DND-41 (cell line): ENCODE results near the gene SCN3B.

Source experiments
- ATAC-seq: fragments of 200-7000 bp; cut with Tn5 transposase; 3 replicates; pipeline ENCODE4 v1.9.1; 2021; ENCODE audit warnings: low read depth; ENCODE audit not compliant: insufficient read depth
- DNase-seq: peaks from one replicate; pipeline ENCODE4 v3.0.0-alpha.2; 2020
- H2AFZ ChIP-seq: 2 replicates; pipeline ENCODE4 v1.6.0; 2012; ENCODE audit warnings: low read depth, low read length
- H3K27ac ChIP-seq: 2 replicates; pipeline ENCODE4 v1.5.1; 2012; ENCODE audit warnings: low read length, inconsistent platforms
- H3K27me3 ChIP-seq: fragments of 200-600 bp; sonication (generic); 2 replicates; pipeline ENCODE4 v1.6.0; 2012; ENCODE audit warnings: low read length, mild to moderate bottlenecking, inconsistent platforms; ENCODE audit not compliant: insufficient read depth, poor library complexity
- H3K36me3 ChIP-seq: 2 replicates; pipeline ENCODE4 v1.5.1; 2012; ENCODE audit warnings: low read length, inconsistent platforms; ENCODE audit not compliant: insufficient read depth
- H3K4me1 ChIP-seq: 2 replicates; pipeline ENCODE4 v1.5.1; 2012; ENCODE audit warnings: mild to moderate bottlenecking, low read length; ENCODE audit not compliant: insufficient read depth
- H3K4me2 ChIP-seq: 2 replicates; pipeline ENCODE4 v1.6.0; 2012; ENCODE audit warnings: mild to moderate bottlenecking, moderate library complexity, low read length, inconsistent platforms; ENCODE audit not compliant: insufficient read depth
- H3K4me3 ChIP-seq, 2 experiments: fragments of 200-600 bp in 1 of 2; shearing (Covaris generic) in 1 of 2; 2 replicates each; pipeline ENCODE4 v1.5.1; 2012 to 2016; ENCODE audit warnings: inconsistent platforms in 2 of 2, low read length in 2 of 2, mild to moderate bottlenecking in 2 of 2, low read depth in 1 of 2, moderate library complexity in 1 of 2
- H3K79me2 ChIP-seq: 2 replicates; pipeline ENCODE4 v1.6.0; 2012; ENCODE audit warnings: low read length, inconsistent platforms; ENCODE audit not compliant: insufficient read depth
- H3K9ac ChIP-seq: 2 replicates; pipeline ENCODE4 v1.6.0; 2012; ENCODE audit warnings: low read depth, mild to moderate bottlenecking, inconsistent platforms, low read length, moderate library complexity
- H3K9me3 ChIP-seq: 2 replicates; pipeline ENCODE4 v1.5.1; 2012; ENCODE audit warnings: low read length, moderate library complexity, mild to moderate bottlenecking, inconsistent platforms; ENCODE audit not compliant: insufficient read depth, severe bottlenecking
- H4K20me1 ChIP-seq: 2 replicates; pipeline ENCODE4 v1.6.0; 2012; ENCODE audit warnings: low read length; ENCODE audit not compliant: insufficient read depth
- EZH2 ChIP-seq: IDR thresholded peaks from 3 replicates; pipeline ENCODE4 v1.6.1; 2012; ENCODE audit warnings: borderline replicate concordance, low read depth, mild to moderate bottlenecking, moderate library complexity, low read length, inconsistent platforms; ENCODE audit not compliant: severe bottlenecking
- TF ChIP-seq, protein P1 (sequence below): IDR thresholded peaks from 2 replicates; pipeline ENCODE4 v1.5.1; 2012; ENCODE audit warnings: borderline replicate concordance, low read length, moderate library complexity, mild to moderate bottlenecking; ENCODE audit not compliant: poor library complexity, severe bottlenecking; ENCODE audit errors: extremely low read depth

Gene SCN3B

GRCh38 chr11:123584186-123584585, 70.2 kb downstream of the SCN3B start:
- DNase-seq (no peak), ATAC-seq (no peak)
- H3K9me3 ChIP-seq: no peaks in the 10 kb centered on the region
- H3K79me2 ChIP-seq: no peaks in the 10 kb centered on the region
- no peak overlapping the region for H3K4me2 ChIP-seq
- H3K4me1 ChIP-seq: no peaks in the 10 kb centered on the region
- 0 out of 2 replicates have a peak, but pooled peaks cover 4% of the 10 kb centered on the region for H3K36me3 ChIP-seq
- H4K20me1 ChIP-seq: peaks cover 5% of the 10 kb centered on the region
- TF ChIP-seq, protein P1, sequence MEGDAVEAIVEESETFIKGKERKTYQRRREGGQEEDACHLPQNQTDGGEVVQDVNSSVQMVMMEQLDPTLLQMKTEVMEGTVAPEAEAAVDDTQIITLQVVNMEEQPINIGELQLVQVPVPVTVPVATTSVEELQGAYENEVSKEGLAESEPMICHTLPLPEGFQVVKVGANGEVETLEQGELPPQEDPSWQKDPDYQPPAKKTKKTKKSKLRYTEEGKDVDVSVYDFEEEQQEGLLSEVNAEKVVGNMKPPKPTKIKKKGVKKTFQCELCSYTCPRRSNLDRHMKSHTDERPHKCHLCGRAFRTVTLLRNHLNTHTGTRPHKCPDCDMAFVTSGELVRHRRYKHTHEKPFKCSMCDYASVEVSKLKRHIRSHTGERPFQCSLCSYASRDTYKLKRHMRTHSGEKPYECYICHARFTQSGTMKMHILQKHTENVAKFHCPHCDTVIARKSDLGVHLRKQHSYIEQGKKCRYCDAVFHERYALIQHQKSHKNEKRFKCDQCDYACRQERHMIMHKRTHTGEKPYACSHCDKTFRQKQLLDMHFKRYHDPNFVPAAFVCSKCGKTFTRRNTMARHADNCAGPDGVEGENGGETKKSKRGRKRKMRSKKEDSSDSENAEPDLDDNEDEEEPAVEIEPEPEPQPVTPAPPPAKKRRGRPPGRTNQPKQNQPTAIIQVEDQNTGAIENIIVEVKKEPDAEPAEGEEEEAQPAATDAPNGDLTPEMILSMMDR: no peak
- TF ChIP-seq EZH2: no peak
- H3K27me3 ChIP-seq: no peaks in the 10 kb centered on the region
- H2AFZ ChIP-seq: no peak overlapping the region
- no peak overlapping the region for H3K9ac ChIP-seq
- no peak overlapping the region for H3K27ac ChIP-seq
- no peak overlapping the region for H3K4me3 ChIP-seq

- Histone ChIP-seq H3K9ac (no peak overlapping the region), H3K9me3 (no peaks in the 10 kb centered on the region), H4K20me1 (peaks cover 5% of the 10 kb centered on the region), H3K79me2 (no peaks in the 10 kb centered on the region), H3K27ac (no peak overlapping the region), H3K27me3 (no peaks in the 10 kb centered on the region), H3K4me1 (no peaks in the 10 kb centered on the region), H3K4me2 (no peak overlapping the region), H2AFZ (no peak overlapping the region), H3K36me3 (0 out of 2 replicates have a peak, but pooled peaks cover 4% of the 10 kb centered on the region), H3K4me3 (no peak overlapping the region)
- TF ChIP-seq, protein P1: no peak
- no peak for TF ChIP-seq EZH2
- no peak for DNase-seq
- no peak for ATAC-seq
Observed at GRCh38 chr11:123582992-123583504, 71.4 kb downstream of the SCN3B start.

- no peak for DNase-seq
- peaks cover 10% of the 10 kb centered on the region for H4K20me1 ChIP-seq
- H3K9ac ChIP-seq: no peak overlapping the region
- no peaks in the 10 kb centered on the region for H3K4me1 ChIP-seq
- H3K4me3 ChIP-seq: no peak overlapping the region
- TF ChIP-seq, protein P1: no peak
- no peak for TF ChIP-seq EZH2
- no peaks in the 10 kb centered on the region for H3K27me3 ChIP-seq
- H3K36me3 ChIP-seq: 0 out of 2 replicates have a peak, but pooled peaks cover 4% of the 10 kb centered on the region
- H3K4me2 ChIP-seq: no peak overlapping the region
- no peaks in the 10 kb centered on the region for H3K79me2 ChIP-seq
- no peak overlapping the region for H2AFZ ChIP-seq
- no peaks in the 10 kb centered on the region for H3K9me3 ChIP-seq
- no peak overlapping the region for H3K27ac ChIP-seq
- no peak for ATAC-seq
Observed at GRCh38 chr11:123581651-123582399, 72.6 kb downstream of the SCN3B start.
